DND-41 (cell line): ENCODE results near the gene LIPT2.

Experiments
- EZH2 ChIP-seq: IDR thresholded peaks from 3 replicates; pipeline ENCODE4 v1.6.1; 2012; ENCODE audit warnings: borderline replicate concordance, low read depth, mild to moderate bottlenecking, moderate library complexity, low read length, inconsistent platforms; ENCODE audit not compliant: severe bottlenecking
- TF ChIP-seq, protein P1 (sequence below): IDR thresholded peaks from 2 replicates; pipeline ENCODE4 v1.5.1; 2012; ENCODE audit warnings: borderline replicate concordance, low read length, moderate library complexity, mild to moderate bottlenecking; ENCODE audit not compliant: poor library complexity, severe bottlenecking; ENCODE audit errors: extremely low read depth

DNA sequence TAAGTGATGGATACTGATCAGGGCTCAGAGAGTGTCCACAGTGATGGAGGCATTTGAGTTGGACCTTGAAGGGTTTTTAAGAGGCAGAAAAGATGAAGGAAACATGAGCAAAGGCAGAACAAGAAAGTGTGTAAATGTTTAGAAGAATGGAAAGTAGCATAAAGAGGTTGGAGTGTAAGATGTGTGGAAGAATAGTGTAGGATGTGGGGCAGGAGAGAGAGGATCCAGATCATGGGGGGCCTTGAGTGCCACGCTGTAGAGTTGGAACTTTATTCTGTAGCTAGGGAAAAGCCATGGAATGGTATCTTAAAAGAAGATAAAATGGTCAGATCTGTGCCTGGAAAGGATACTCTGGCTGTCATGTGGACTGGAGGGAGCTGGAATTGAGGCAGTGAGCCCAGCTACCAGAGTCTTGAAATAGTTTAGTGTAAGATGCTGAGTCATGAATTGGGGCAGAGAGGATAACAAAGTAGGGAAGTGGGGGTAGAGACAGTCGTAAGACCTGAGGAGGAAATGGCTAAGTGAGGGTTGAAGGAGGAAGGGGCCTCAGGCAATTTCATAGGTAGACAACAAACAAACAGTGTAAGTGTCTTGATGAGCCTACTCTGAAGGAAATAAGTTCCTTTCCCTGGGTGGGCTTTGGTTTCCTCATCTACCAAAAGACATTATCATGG, 32.9 kb downstream of the LIPT2 start:
- TF ChIP-seq, protein P1, sequence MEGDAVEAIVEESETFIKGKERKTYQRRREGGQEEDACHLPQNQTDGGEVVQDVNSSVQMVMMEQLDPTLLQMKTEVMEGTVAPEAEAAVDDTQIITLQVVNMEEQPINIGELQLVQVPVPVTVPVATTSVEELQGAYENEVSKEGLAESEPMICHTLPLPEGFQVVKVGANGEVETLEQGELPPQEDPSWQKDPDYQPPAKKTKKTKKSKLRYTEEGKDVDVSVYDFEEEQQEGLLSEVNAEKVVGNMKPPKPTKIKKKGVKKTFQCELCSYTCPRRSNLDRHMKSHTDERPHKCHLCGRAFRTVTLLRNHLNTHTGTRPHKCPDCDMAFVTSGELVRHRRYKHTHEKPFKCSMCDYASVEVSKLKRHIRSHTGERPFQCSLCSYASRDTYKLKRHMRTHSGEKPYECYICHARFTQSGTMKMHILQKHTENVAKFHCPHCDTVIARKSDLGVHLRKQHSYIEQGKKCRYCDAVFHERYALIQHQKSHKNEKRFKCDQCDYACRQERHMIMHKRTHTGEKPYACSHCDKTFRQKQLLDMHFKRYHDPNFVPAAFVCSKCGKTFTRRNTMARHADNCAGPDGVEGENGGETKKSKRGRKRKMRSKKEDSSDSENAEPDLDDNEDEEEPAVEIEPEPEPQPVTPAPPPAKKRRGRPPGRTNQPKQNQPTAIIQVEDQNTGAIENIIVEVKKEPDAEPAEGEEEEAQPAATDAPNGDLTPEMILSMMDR, result no peak
- no peak for TF ChIP-seq EZH2
